SU-DHL-6 (cell line): ENCODE measurements around the gene SUCNR1.
A peak's percentile ranks its signal among the peaks of the same experiment; 100 is the strongest.

Experiments
- H2AFZ ChIP-seq: fragments of 200-600 bp; sonication (generic); 2 replicates; pipeline ENCODE4 v1.6.1; 2014; ENCODE audit warnings: low read depth, mild to moderate bottlenecking, moderate library complexity, mixed read lengths, antibody characterized with exemption, low read length; ENCODE audit not compliant: severe bottlenecking
- H3F3A ChIP-seq: fragments of 200-600 bp; shearing (Covaris generic); 2 replicates; pipeline ENCODE4 v1.6.0; 2016; ENCODE audit warnings: antibody characterized with exemption, mild to moderate bottlenecking; ENCODE audit not compliant: insufficient read depth
- H3K27ac ChIP-seq: fragments of 200-600 bp; sonication (generic); 2 replicates; pipeline ENCODE4 v1.5.1; 2016; ENCODE audit warnings: low read depth, mild to moderate bottlenecking, low read length, moderate library complexity, mixed read lengths
- H3K27me3 ChIP-seq: fragments of 200-600 bp; sonication (generic), shearing (Covaris generic); 2 replicates; pipeline ENCODE4 v1.6.0; 2014; ENCODE audit warnings: mild to moderate bottlenecking, low read length
- H3K36me3 ChIP-seq: fragments of 200-600 bp; sonication (generic); 2 replicates; pipeline ENCODE4 v1.6.1; 2014; ENCODE audit warnings: mild to moderate bottlenecking, low read length, mixed read lengths
- H3K4me2 ChIP-seq: fragments of 300-600, 200-600 bp; shearing (Covaris generic), sonication (generic); 2 replicates; pipeline ENCODE4 v1.6.0; 2014; ENCODE audit warnings: low read length, low read depth, mild to moderate bottlenecking; ENCODE audit not compliant: poor library complexity, severe bottlenecking
- H3K4me3 ChIP-seq: fragments of 200-600 bp; sonication (generic); 2 replicates; pipeline ENCODE4 v1.5.1; 2014; ENCODE audit warnings: antibody characterized with exemption, low read length, mild to moderate bottlenecking, mixed read lengths; ENCODE audit not compliant: insufficient read depth, poor library complexity, severe bottlenecking
- H3K79me2 ChIP-seq: fragments of 200-600 bp; sonication (generic); 2 replicates; pipeline ENCODE4 v1.6.1; 2014; ENCODE audit warnings: mild to moderate bottlenecking, low read length, moderate library complexity; ENCODE audit not compliant: insufficient read depth
- H3K9ac ChIP-seq: fragments of 200-600 bp; sonication (generic); 2 replicates; pipeline ENCODE4 v1.7.0; 2014; ENCODE audit warnings: mild to moderate bottlenecking, low read length
- H3K9me2 ChIP-seq: fragments of 200-600 bp; sonication (generic); replicated peaks from 2 replicates; pipeline ENCODE4 v1.6.1; 2014; ENCODE audit warnings: low read length; ENCODE audit not compliant: insufficient read depth
- H3K9me3 ChIP-seq: fragments of 200-600 bp; sonication (generic); 2 replicates; pipeline ENCODE4 v1.6.1; 2014; ENCODE audit warnings: low read length, mixed read lengths; ENCODE audit not compliant: insufficient read depth
- H4K20me1 ChIP-seq: fragments of 200-600 bp; sonication (generic); 2 replicates; pipeline ENCODE4 v1.6.1; 2014; ENCODE audit warnings: low read depth, mild to moderate bottlenecking, antibody characterized with exemption, low read length, moderate library complexity, mixed read lengths
- EZH2phosphoT487 ChIP-seq: fragments of 200-600 bp; sonication (generic), shearing (Covaris generic); conservative IDR thresholded peaks from 2 replicates; pipeline ENCODE4 v1.6.1; 2018; ENCODE audit warnings: mild to moderate bottlenecking, antibody characterized with exemption, low read length, moderate library complexity, mixed read lengths
- TF ChIP-seq, protein P1 (sequence below): fragments of 200-600 bp; sonication (generic); IDR thresholded peaks from one replicate; pipeline ENCODE4 v1.5.1; 2017; ENCODE audit warnings: antibody characterized with exemption, mild to moderate bottlenecking, low read length, moderate library complexity; ENCODE audit not compliant: insufficient read depth, poor library complexity, severe bottlenecking

The SUCNR1 gene

GRCh38 chr3:151912028-151912427 is 38.6 kb downstream of the SUCNR1 start:
- Histone ChIP-seq H3K27ac (no peak overlapping the region), H2AFZ (no peak overlapping the region), H3K79me2 (no peaks in the 10 kb centered on the region), H3K4me2 (no peak overlapping the region), H3K9me2 (no peaks in the 10 kb centered on the region), H3F3A (no peaks in the 10 kb centered on the region), H3K9ac (no peak overlapping the region), H4K20me1 (no peaks in the 10 kb centered on the region), H3K4me3 (no peak overlapping the region), H3K9me3 (no peaks in the 10 kb centered on the region), H3K36me3 (no peaks in the 10 kb centered on the region), H3K27me3 (no peaks in the 10 kb centered on the region)
- TF ChIP-seq, protein P1, sequence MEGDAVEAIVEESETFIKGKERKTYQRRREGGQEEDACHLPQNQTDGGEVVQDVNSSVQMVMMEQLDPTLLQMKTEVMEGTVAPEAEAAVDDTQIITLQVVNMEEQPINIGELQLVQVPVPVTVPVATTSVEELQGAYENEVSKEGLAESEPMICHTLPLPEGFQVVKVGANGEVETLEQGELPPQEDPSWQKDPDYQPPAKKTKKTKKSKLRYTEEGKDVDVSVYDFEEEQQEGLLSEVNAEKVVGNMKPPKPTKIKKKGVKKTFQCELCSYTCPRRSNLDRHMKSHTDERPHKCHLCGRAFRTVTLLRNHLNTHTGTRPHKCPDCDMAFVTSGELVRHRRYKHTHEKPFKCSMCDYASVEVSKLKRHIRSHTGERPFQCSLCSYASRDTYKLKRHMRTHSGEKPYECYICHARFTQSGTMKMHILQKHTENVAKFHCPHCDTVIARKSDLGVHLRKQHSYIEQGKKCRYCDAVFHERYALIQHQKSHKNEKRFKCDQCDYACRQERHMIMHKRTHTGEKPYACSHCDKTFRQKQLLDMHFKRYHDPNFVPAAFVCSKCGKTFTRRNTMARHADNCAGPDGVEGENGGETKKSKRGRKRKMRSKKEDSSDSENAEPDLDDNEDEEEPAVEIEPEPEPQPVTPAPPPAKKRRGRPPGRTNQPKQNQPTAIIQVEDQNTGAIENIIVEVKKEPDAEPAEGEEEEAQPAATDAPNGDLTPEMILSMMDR: no peak
- TF ChIP-seq EZH2phosphoT487: no peak

- Histone ChIP-seq H3K27me3 (no peaks in the 10 kb centered on the region), H3K36me3 (no peaks in the 10 kb centered on the region), H3K4me3 (no peak overlapping the region), H3K27ac (no peak overlapping the region), H3F3A (no peaks in the 10 kb centered on the region), H4K20me1 (no peaks in the 10 kb centered on the region), H3K9me3 (no peaks in the 10 kb centered on the region), H3K9ac (no peak overlapping the region), H3K9me2 (no peaks in the 10 kb centered on the region), H3K4me2 (no peak overlapping the region), H3K79me2 (no peaks in the 10 kb centered on the region), H2AFZ (no peak overlapping the region)
- TF ChIP-seq, protein P1: no peak
- TF ChIP-seq EZH2phosphoT487: no peak
Measured at GRCh38 chr3:151916781-151917180, 43.3 kb downstream of the SUCNR1 start.

DNA sequence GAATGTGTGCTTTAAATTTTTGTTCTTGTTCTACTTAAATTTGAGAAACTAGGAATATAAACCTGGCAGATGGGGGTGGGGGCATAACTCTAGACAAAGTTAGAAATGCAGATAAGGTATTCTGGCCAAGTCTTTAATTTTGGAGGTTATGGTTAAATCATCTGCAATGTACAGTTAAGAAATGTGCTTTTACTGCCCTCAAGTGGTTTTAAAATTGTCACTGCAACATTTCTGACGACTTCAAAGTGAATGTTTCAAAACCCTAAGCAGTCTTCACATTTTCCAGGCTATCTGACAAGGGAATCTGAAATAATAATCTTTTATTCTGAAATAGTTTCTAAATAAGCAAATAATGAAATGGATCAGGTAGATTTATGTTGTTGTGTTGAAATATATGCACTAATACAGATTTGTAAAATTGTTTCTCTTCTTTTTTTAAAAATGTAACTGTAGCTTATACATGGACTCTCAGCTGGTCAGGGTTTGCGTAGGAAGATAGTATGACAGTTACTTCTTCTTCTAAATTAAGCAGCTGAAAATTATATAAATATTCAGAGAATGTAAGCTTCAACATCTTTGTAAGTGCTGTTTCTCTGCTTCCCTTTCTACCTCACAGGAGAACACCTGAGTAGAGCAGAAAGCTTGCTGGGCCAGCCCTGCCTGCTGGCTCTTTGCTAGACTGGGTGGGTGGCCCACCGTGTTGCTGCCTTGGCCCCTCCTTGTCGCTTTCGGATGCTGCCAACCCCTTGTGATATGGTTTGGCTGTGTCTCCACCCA is 45.0 kb downstream of the SUCNR1 start:
- no peaks in the 10 kb centered on the region for H3K79me2 ChIP-seq
- no peak for TF ChIP-seq EZH2phosphoT487
- TF ChIP-seq, protein P1: peak; percentile 39
- no peaks in the 10 kb centered on the region for H4K20me1 ChIP-seq
- H3K27ac ChIP-seq: no peak overlapping the region
- no peak overlapping the region for H3K4me3 ChIP-seq
- no peaks in the 10 kb centered on the region for H3K9me2 ChIP-seq
- no peak overlapping the region for H2AFZ ChIP-seq
- no peaks in the 10 kb centered on the region for H3K9me3 ChIP-seq
- H3K36me3 ChIP-seq: no peaks in the 10 kb centered on the region
- H3K27me3 ChIP-seq: no peaks in the 10 kb centered on the region
- H3K4me2 ChIP-seq: no peak overlapping the region
- no peak overlapping the region for H3K9ac ChIP-seq
- H3F3A ChIP-seq: no peaks in the 10 kb centered on the region
